ENCODE data around the gene MEIS1. TPM values are rescaled to one million over a fixed set of nuclear protein-coding genes. Genes with fewer than 3 reads are reported as not detected.

MEIS1 gene
- total RNA-seq, 1 donor, result 107 TPM

- TF ChIP-seq, protein P1, sequence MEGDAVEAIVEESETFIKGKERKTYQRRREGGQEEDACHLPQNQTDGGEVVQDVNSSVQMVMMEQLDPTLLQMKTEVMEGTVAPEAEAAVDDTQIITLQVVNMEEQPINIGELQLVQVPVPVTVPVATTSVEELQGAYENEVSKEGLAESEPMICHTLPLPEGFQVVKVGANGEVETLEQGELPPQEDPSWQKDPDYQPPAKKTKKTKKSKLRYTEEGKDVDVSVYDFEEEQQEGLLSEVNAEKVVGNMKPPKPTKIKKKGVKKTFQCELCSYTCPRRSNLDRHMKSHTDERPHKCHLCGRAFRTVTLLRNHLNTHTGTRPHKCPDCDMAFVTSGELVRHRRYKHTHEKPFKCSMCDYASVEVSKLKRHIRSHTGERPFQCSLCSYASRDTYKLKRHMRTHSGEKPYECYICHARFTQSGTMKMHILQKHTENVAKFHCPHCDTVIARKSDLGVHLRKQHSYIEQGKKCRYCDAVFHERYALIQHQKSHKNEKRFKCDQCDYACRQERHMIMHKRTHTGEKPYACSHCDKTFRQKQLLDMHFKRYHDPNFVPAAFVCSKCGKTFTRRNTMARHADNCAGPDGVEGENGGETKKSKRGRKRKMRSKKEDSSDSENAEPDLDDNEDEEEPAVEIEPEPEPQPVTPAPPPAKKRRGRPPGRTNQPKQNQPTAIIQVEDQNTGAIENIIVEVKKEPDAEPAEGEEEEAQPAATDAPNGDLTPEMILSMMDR (IDR thresholded peaks at IDR 0.05; ENCODE audit: insufficient read depth, low read depth, low read length), result no peak
- no peak overlapping the region for H3K4me3 ChIP-seq (ENCODE audit: low read depth, low read length)
- DNase-seq (ENCODE audit: low read depth), result peak; percentile 39
Measured at GRCh38 chr2:66408905-66409304, 26.0 kb upstream of the MEIS1 start.

DNA sequence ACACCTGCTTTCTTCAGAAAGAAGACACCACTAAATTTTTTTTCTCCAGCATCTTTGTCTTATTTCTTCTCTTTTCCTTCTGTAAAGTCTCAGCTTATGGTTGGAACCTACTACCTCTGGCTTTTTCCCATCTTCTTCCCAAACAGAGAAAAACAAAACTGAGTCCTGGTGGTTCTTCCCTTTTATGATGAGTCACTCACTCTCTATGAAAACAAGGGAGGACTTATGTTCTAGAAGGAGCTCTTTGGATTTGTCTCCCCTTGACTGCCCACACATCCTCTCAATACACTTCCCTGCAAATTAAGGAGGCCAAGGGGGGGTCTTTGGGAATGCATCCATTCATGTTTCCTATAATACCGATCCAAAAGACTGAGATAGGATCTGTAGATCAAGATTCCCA is 22.1 kb upstream of the MEIS1 start:
- no peak for DNase-seq (ENCODE audit: low read depth)
- no peak overlapping the region for H3K4me3 ChIP-seq (ENCODE audit: low read depth, low read length)
- TF ChIP-seq, protein P1 (IDR thresholded peaks at IDR 0.05; ENCODE audit: insufficient read depth, low read depth, low read length), result no peak

DNA sequence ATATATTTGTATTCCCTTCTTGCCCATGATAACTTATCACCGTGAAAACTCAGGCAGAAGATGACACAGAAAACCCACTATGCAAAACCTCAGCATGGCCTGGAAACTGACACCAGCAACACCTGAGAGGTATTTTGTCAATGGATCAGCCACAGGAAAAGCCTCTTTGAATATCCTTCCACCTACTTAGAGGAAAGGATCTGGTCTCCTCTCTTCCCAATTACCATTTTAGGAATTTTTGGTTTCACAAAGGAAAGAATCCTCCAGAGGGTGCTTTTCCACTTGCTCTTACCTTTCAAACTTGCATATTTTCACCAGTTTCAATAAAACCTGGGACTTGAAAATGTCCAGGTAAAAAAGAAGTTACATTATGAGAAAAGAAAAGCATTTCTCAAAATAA is 20.0 kb upstream of the MEIS1 start:
- TF ChIP-seq, protein P1 (IDR thresholded peaks at IDR 0.05; ENCODE audit: insufficient read depth, low read depth, low read length), result no peak
- no peak for DNase-seq (ENCODE audit: low read depth)

DNA sequence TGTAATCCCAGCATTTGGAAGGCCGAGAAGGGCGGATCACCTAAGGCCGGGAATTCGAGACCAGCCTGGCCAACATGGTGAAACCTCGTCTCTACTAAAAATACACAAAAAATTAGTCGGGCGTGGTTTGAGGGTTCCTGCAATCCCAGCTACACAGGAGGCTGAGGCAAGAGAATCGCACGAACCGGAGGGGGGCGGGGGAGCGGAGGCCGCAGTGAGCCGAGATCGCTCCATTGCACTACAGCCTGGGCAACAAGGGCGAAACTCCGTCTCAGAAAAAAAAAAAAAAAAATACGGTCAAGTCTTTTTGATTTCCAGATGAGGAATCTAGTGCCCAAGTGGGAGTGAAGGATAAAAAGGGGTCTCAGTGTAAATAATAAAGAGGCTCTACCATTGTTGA is 16.5 kb upstream of the MEIS1 start:
- DNase-seq (ENCODE audit: low read depth), result no peak
- no peak overlapping the region for H3K4me3 ChIP-seq (ENCODE audit: low read depth, low read length)
- TF ChIP-seq, protein P1 (IDR thresholded peaks at IDR 0.05; ENCODE audit: insufficient read depth, low read depth, low read length), result no peak

More for the DNA sequence above, 20.0 kb upstream of the MEIS1 start:
- H3K4me3 ChIP-seq (ENCODE audit: low read depth, low read length), result no peak overlapping the region

DNA sequence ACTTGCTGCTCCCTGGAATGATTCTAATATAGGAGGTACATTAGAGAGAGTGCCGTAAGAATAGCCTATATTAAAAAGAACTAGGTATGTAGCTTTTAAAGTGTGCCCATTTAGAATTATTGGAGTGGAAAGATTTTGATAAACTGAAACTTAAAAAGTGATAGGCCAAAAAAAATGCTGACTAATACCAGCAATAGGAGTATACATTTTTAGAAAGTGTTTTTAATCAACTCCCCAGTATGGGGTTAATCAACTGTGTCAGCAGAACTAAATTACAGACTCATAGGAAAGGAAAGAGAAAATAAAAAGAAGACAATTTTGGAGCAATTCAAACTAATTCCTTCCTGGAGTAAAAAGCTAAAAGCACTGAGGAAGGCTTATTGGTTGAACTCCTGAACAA is 13.3 kb upstream of the MEIS1 start:
- no peak for DNase-seq (ENCODE audit: low read depth)
- TF ChIP-seq, protein P1 (IDR thresholded peaks at IDR 0.05; ENCODE audit: insufficient read depth, low read depth, low read length), result no peak
- H3K4me3 ChIP-seq (ENCODE audit: low read depth, low read length), result no peak overlapping the region

DNA sequence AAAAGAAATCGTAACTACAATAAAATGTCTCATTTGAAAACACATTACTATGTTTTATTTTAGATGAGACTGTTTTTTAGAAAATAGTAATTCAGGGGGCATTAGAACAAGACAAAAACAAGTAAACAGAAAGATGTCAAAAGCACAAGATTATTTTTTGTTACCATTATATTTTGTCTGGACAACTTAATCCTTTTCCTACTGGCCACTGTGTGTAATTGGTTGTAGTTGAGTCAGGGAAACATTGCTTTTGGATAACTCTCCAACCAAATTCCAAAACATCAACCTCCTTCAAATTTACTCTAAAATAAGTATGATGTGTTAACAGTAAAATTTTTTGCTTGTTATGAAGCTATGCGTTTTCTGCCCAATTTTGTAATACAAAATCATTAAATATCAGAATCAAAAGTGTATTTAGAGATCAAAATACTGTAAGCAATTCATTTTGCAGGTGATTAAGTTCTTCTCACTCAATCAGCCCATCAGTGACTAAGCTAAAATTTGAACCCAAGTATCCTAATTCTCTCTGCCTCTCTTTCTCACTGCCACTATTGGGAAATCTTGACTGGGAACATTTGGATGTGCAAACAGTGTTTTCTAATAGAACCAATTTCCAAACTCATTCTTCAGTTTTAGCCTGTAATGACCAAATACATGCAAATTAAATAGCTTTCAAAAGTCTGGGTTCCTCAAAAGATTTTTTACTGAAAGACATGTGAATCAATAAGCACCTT is 11.4 kb upstream of the MEIS1 start:
- DNase-seq (ENCODE audit: low read depth), result no peak
- no peak overlapping the region for H3K4me3 ChIP-seq (ENCODE audit: low read depth, low read length)
- TF ChIP-seq, protein P1 (IDR thresholded peaks at IDR 0.05; ENCODE audit: insufficient read depth, low read depth, low read length), result peak; percentile 6

All from fibroblast of villous mesenchyme (primary cell).